Mesenchymal stem cell (in vitro differentiated cells and primary cell): ENCODE measurements around the gene HOXB1.
"Not testable (repeated sequence)": the region's sequence is repeated elsewhere in the genome, so short reads cannot be mapped to it uniquely, and the experiment has no call there.

Experiments
- DNase-seq: peaks from one replicate; pipeline ENCODE4 v3.0.0-alpha.2; 2013
- H2AFZ ChIP-seq: one replicate; pipeline ENCODE4 v1.6.1; 2013; ENCODE audit warnings: low read depth, mild to moderate bottlenecking, control low read depth, inconsistent platforms, low read length, moderate library complexity
- H2AK5ac ChIP-seq: 2 replicates; pipeline ENCODE4 v1.6.1; 2013; ENCODE audit warnings: low read length, moderate library complexity, mild to moderate bottlenecking, inconsistent platforms; ENCODE audit not compliant: severe bottlenecking
- H2BK120ac ChIP-seq: one replicate; pipeline ENCODE4 v1.6.1; 2013; ENCODE audit warnings: low read depth, mild to moderate bottlenecking, inconsistent platforms, low read length, moderate library complexity
- H2BK12ac ChIP-seq, 2 experiments: one replicate each; pipeline ENCODE4 v1.6.1; 2013; ENCODE audit warnings: inconsistent platforms in 2 of 2, low read length in 2 of 2, mild to moderate bottlenecking in 2 of 2, moderate library complexity in 2 of 2, control low read depth in 1 of 2
- H2BK15ac ChIP-seq: one replicate; pipeline ENCODE4 v1.6.1; 2013; ENCODE audit warnings: mild to moderate bottlenecking, low read depth, inconsistent platforms; ENCODE audit not compliant: poor library complexity, severe bottlenecking
- H2BK5ac ChIP-seq: 2 replicates; pipeline ENCODE4 v1.6.1; 2013; ENCODE audit warnings: low read depth, mild to moderate bottlenecking, low read length, control low read depth, inconsistent platforms; ENCODE audit not compliant: poor library complexity, severe bottlenecking
- H3K14ac ChIP-seq, 2 experiments: one replicate each; pipeline ENCODE4 v1.6.1; 2013; ENCODE audit warnings: inconsistent platforms in 2 of 2, low read length in 2 of 2, control low read depth in 1 of 2, mild to moderate bottlenecking in 1 of 2, moderate library complexity in 1 of 2
- H3K18ac ChIP-seq, 2 experiments: one replicate each; pipeline ENCODE4 v1.6.1; 2013; ENCODE audit warnings: inconsistent platforms in 2 of 2, low read length in 2 of 2, control low read depth in 1 of 2, low read depth in 1 of 2, mild to moderate bottlenecking in 1 of 2
- H3K23ac ChIP-seq, 2 experiments: one replicate each; pipeline ENCODE4 v1.6.1; 2013; ENCODE audit warnings: inconsistent platforms in 2 of 2, low read length in 2 of 2, mild to moderate bottlenecking in 2 of 2, moderate library complexity in 2 of 2, control low read depth in 1 of 2
- H3K27ac ChIP-seq: 2 replicates; pipeline ENCODE4 v1.5.1; 2013; ENCODE audit warnings: mild to moderate bottlenecking, moderate library complexity, low read length, control low read depth, inconsistent platforms; ENCODE audit not compliant: poor library complexity, severe bottlenecking
- H3K27me3 ChIP-seq, 2 experiments: 2 replicates each; pipeline versions ENCODE4 v1.6.1 to v1.7.0; 2013; ENCODE audit warnings: low read length in 2 of 2, mild to moderate bottlenecking in 2 of 2, moderate library complexity in 2 of 2, control low read depth in 1 of 2, inconsistent platforms in 1 of 2; ENCODE audit not compliant: control insufficient read depth in 1 of 2, insufficient read depth in 1 of 2
- H3K36me3 ChIP-seq, 2 experiments: 2 replicates each; pipeline versions ENCODE4 v1.6.1 to v1.7.0; 2013; ENCODE audit warnings: low read length in 2 of 2, control low read depth in 1 of 2, inconsistent platforms in 1 of 2, low read depth in 1 of 2, mild to moderate bottlenecking in 1 of 2; ENCODE audit not compliant: insufficient read depth in 2 of 2, control insufficient read depth in 1 of 2
- H3K4ac ChIP-seq, 2 experiments: one replicate each; pipeline ENCODE4 v1.6.1; 2013; ENCODE audit warnings: inconsistent platforms in 2 of 2, low read length in 2 of 2, mild to moderate bottlenecking in 2 of 2, moderate library complexity in 2 of 2, control low read depth in 1 of 2, low read depth in 1 of 2
- H3K4me1 ChIP-seq: 2 replicates; pipeline ENCODE4 v1.6.1; 2013; ENCODE audit warnings: low read depth, low read length, control low read depth; ENCODE audit not compliant: control insufficient read depth, insufficient read depth
- H3K4me2 ChIP-seq: 2 replicates; pipeline ENCODE4 v1.6.1; 2013; ENCODE audit warnings: low read length, mild to moderate bottlenecking, inconsistent platforms; ENCODE audit not compliant: poor library complexity, severe bottlenecking
- H3K4me3 ChIP-seq, 2 experiments: 2 replicates each; pipeline versions ENCODE4 v1.5.1 to v1.7.0; 2013; ENCODE audit warnings: low read length in 2 of 2, mild to moderate bottlenecking in 2 of 2, control low read depth in 1 of 2, low read depth in 1 of 2; ENCODE audit not compliant: insufficient read depth in 1 of 2
- H3K79me1 ChIP-seq: replicated peaks from 2 replicates; pipeline ENCODE4 v1.6.1; 2013; ENCODE audit warnings: mild to moderate bottlenecking, control low read depth, low read length, inconsistent platforms; ENCODE audit not compliant: poor library complexity, severe bottlenecking
- H3K9ac ChIP-seq: 2 replicates; pipeline ENCODE4 v1.7.0; 2013; ENCODE audit warnings: mild to moderate bottlenecking, low read length, moderate library complexity
- H3K9me3 ChIP-seq: 2 replicates; pipeline ENCODE4 v1.7.0; 2013; ENCODE audit warnings: mild to moderate bottlenecking, low read length; ENCODE audit not compliant: control insufficient read depth
- H4K8ac ChIP-seq: one replicate; pipeline ENCODE4 v1.6.1; 2013; ENCODE audit warnings: inconsistent platforms, mild to moderate bottlenecking, low read length, moderate library complexity
- H4K91ac ChIP-seq: one replicate; pipeline ENCODE4 v1.6.1; 2013; ENCODE audit warnings: mild to moderate bottlenecking, low read length, inconsistent platforms
- WGBS: methylation state at CpG from one replicate; pipeline ENCODE4 v1.1.7; 2013; ENCODE audit warnings: mixed read lengths; 5-methylcytosine and 5-hydroxymethylcytosine counted together

Gene HOXB1

DNA sequence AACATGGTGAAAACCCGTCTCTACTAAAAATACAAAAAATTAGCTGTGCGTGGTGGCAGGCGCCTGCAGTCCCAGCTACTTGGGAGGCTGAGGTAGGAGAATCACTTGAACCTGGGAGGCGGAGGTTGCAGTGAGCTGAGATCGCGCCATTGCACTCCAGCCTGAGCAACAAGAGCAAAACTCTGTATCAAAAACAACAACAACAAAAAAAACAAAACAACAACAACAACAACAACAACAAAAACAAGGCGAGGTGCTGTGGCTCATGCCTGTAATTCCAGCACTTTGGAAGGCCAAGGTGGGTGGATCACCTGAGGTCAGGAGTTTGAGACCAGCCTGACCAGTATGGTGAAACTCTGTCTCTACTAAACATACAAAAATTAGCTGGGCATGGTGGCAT, 21.1 kb downstream of the HOXB1 start:
- H3K18ac ChIP-seq, H4K8ac ChIP-seq, H3K27me3 ChIP-seq, H3K4ac ChIP-seq, H3K79me1 ChIP-seq, H2AK5ac ChIP-seq, H2BK5ac ChIP-seq, H2BK120ac ChIP-seq, H3K27ac ChIP-seq, H3K9ac ChIP-seq, H3K9me3 ChIP-seq, H3K4me3 ChIP-seq, H2BK15ac ChIP-seq, H3K36me3 ChIP-seq, H4K91ac ChIP-seq, H3K23ac ChIP-seq, H2AFZ ChIP-seq, H2BK12ac ChIP-seq, DNase-seq, H3K4me2 ChIP-seq, H3K4me1 ChIP-seq, H3K14ac ChIP-seq: not testable (repeated sequence)
- 100% methylated on average over 1 of the region's 7 CpGs for WGBS

DNA sequence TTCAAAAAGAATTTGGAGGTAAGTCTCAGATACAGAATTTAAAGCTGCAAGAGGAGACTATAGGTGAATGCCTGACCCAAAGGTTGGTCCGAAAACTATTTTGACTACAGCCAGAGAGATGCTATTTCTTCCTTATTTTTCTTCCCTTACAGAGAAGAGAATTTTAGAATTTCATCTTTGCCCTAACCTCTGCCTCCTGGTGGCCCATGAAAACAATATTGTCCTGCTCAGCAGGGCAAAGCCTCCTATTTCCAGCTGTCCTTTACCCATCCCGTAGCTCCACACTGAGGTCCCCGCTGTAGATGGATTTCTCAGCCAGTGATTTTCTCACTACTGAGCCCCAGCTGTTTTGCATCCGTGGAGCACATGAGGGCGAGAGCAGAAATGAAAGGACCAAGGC, 24.6 kb downstream of the HOXB1 start:
- H3K36me3 ChIP-seq: no peaks in the 10 kb centered on the region

DNA sequence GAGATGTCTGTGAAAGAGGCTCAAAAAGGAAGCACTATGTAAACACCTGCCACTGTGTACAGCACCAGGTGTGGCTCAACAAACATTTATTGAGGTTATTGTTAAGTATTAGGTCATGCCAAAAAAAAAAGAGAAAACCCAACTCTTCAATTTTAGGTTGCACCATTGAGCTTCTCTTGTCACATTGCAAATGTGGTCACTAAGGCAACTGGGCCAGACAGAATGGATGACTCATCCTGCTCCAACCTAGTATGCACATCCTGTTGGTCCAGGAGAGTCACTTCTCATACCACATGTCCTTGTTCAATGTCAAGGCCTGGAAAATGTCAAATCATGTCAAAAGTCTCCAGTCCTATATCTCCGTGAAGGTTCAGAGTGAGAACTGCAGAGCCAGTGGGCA, 25.0 kb downstream of the HOXB1 start:
- no peak overlapping the region for H2BK12ac ChIP-seq
- H2BK15ac ChIP-seq: no peak overlapping the region
- H3K4ac ChIP-seq: no peak overlapping the region
- H2BK120ac ChIP-seq: no peak overlapping the region
- H2AK5ac ChIP-seq: no peak overlapping the region
- H2AFZ ChIP-seq: no peak overlapping the region
- no peak overlapping the region for H4K8ac ChIP-seq
- no peak overlapping the region for H3K9ac ChIP-seq
- no peak overlapping the region for H3K23ac ChIP-seq
- H3K4me3 ChIP-seq: no peak overlapping the region
- H3K36me3 ChIP-seq: no peaks in the 10 kb centered on the region
- H3K4me2 ChIP-seq: no peak overlapping the region
- no peak overlapping the region for H2BK5ac ChIP-seq
- no peak overlapping the region for H3K14ac ChIP-seq
- H3K18ac ChIP-seq: no peak overlapping the region
- no peak overlapping the region for H3K27ac ChIP-seq
- H4K91ac ChIP-seq: no peak overlapping the region
- WGBS: 0% methylated on average over 1 of the region's 1 CpG
- no peaks in the 10 kb centered on the region for H3K79me1 ChIP-seq
- no peaks in the 10 kb centered on the region for H3K9me3 ChIP-seq
- peaks cover 3% of the 10 kb centered on the region for H3K4me1 ChIP-seq
- H3K27me3 ChIP-seq: no peaks in the 10 kb centered on the region
- DNase-seq: peak; percentile 98

More for the DNA sequence above, 24.6 kb downstream of the HOXB1 start:
- Histone ChIP-seq H2AFZ (no peak overlapping the region), H3K14ac (no peak overlapping the region), H3K4me2 (no peak overlapping the region), H2BK12ac (peak overlapping the region; percentile 7 to 81), H4K8ac (no peak overlapping the region), H3K9ac (no peak overlapping the region), H3K18ac (peak overlapping the region; percentile 8 to 31), H3K4ac (peak overlapping the region in 1 of 2 experiments; percentile 19), H3K23ac (no peak overlapping the region), H3K4me3 (no peak overlapping the region), H3K4me1 (peaks cover 3% of the 10 kb centered on the region), H2BK120ac (no peak overlapping the region), H2BK15ac (no peak overlapping the region), H3K9me3 (no peaks in the 10 kb centered on the region), H3K27me3 (no peaks in the 10 kb centered on the region), H4K91ac (no peak overlapping the region), H3K79me1 (no peaks in the 10 kb centered on the region), H2BK5ac (no peak overlapping the region), H3K27ac (no peak overlapping the region), H2AK5ac (no peak overlapping the region)
- 91% methylated on average over 5 of the region's 5 CpGs for WGBS
- DNase-seq: no peak

DNA sequence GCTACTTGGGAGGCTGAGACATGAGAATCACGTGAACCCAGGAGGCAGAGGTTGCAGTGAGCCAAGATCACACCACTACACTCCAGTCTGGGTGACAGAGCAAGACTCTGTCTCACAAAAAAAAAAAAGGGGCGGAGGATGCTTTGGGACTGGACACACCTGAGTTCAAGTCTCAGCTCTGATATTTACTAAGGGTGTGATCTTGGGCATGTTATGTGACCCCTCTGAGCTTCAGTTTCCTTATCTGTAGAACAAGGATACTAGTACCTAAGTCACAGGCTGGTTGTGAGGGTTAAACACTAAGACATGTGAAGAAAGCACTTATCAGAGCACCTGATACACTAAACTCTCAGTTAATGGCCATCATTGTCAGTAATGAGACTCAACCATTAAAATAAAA, 25.9 kb downstream of the HOXB1 start:
- 85% methylated on average over 2 of the region's 2 CpGs for WGBS
- no peaks in the 10 kb centered on the region for H3K27me3 ChIP-seq
- no peak overlapping the region for H3K27ac ChIP-seq
- peaks cover 3% of the 10 kb centered on the region for H3K4me1 ChIP-seq
- no peak overlapping the region for H2BK15ac ChIP-seq
- H3K14ac ChIP-seq: no peak overlapping the region
- no peak overlapping the region for H3K23ac ChIP-seq
- H3K79me1 ChIP-seq: no peaks in the 10 kb centered on the region
- no peak overlapping the region for H3K18ac ChIP-seq
- H3K4ac ChIP-seq: no peak overlapping the region
- peak overlapping the region in 1 of 2 experiments; percentile 32 for H2BK12ac ChIP-seq
- H2AFZ ChIP-seq: no peak overlapping the region
- no peak overlapping the region for H3K4me3 ChIP-seq
- H2BK120ac ChIP-seq: no peak overlapping the region
- H4K8ac ChIP-seq: no peak overlapping the region
- no peaks in the 10 kb centered on the region for H3K36me3 ChIP-seq
- H3K9me3 ChIP-seq: no peaks in the 10 kb centered on the region
- no peak overlapping the region for H3K4me2 ChIP-seq
- H2BK5ac ChIP-seq: no peak overlapping the region
- H2AK5ac ChIP-seq: no peak overlapping the region
- no peak overlapping the region for H3K9ac ChIP-seq
- no peak overlapping the region for H4K91ac ChIP-seq
- no peak for DNase-seq
